ENCODE results near the gene F3.

Gene F3

GRCh38 chr1:94552071-94552586 lies 10.6 kb upstream of the F3 start:
- no peak for DNase-seq

- no peak for DNase-seq
Observed at GRCh38 chr1:94551449-94551848, 9.9 kb upstream of the F3 start.

GRCh38 chr1:94550800-94551241 lies 9.3 kb upstream of the F3 start:
- no peak for DNase-seq

- no peak for DNase-seq
Observed at GRCh38 chr1:94550396-94550795, 8.8 kb upstream of the F3 start.

GRCh38 chr1:94549706-94550105 lies 8.1 kb upstream of the F3 start:
- DNase-seq: no peak

- DNase-seq: no peak
Observed at GRCh38 chr1:94544706-94545490, 3.3 kb upstream of the F3 start.

- DNase-seq: no peak
Observed at GRCh38 chr1:94543893-94544635, 2.5 kb upstream of the F3 start.

- DNase-seq: no peak
Observed at GRCh38 chr1:94543001-94543400, 1.4 kb upstream of the F3 start.

GRCh38 chr1:94542088-94542870 lies 720 bp upstream of the F3 start:
- peak; percentile 14 for DNase-seq

GRCh38 chr1:94540440-94541245 lies 916 bp downstream of the F3 start:
- DNase-seq: no peak

- peak; percentile 14 for DNase-seq
Observed at GRCh38 chr1:94539496-94539895, 2.1 kb downstream of the F3 start.

GRCh38 chr1:94538243-94538827 lies 3.2 kb downstream of the F3 start:
- DNase-seq: no peak

- DNase-seq: no peak
Observed at GRCh38 chr1:94537254-94537653, 4.3 kb downstream of the F3 start.

GRCh38 chr1:94535879-94536278 lies 5.7 kb downstream of the F3 start:
- DNase-seq: no peak

GRCh38 chr1:94535095-94535494 lies 6.5 kb downstream of the F3 start:
- DNase-seq: no peak

GRCh38 chr1:94532077-94532476 lies 9.5 kb downstream of the F3 start:
- DNase-seq: no peak

- no peak for DNase-seq
Observed at GRCh38 chr1:94531664-94532063, 9.9 kb downstream of the F3 start.

GRCh38 chr1:94530373-94530878 lies 11.1 kb downstream of the F3 start:
- DNase-seq: no peak

GRCh38 chr1:94529416-94529815 lies 12.1 kb downstream of the F3 start:
- no peak for DNase-seq

GRCh38 chr1:94528826-94529225 lies 12.7 kb downstream of the F3 start:
- DNase-seq: no peak

GRCh38 chr1:94528299-94528698 lies 13.3 kb downstream of the F3 start:
- DNase-seq: no peak
